Measurements from ENCODE around the gene ZNF532. TPM values are rescaled to one million over a fixed set of nuclear protein-coding genes. Genes with fewer than 3 reads are reported as not detected.

ZNF532 gene
- total RNA-seq, 4 donors from 2014 or later = 54.7 to 124 (median 91.2) TPM

DNA sequence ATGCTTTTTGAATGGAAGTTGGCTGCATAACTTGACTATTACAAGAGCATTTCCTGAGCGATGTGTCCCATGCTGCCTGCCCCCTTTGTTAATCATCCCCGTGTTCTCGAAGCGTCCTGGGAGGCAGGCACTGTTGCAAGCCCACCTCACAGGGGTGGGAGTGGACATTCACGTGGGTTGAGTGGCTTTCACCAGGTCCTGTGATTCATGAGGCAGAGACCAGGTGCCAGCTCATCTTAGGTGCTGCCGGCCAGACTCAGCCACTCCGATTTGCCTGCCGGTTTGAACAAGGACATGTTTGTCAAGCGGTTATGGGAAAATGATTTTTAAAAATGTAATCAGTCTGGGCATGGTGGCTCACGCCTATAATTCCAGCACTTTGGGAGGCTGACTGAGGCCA, 112.5 kb downstream of the ZNF532 start:
- Histone ChIP-seq H3K27ac (peak overlapping the region in 3 of 4 donors; percentile 20 to 43 (median 25)), H3K9me3 (no peaks in the 10 kb centered on the region), H3K27me3 (no peaks in the 10 kb centered on the region), H3K4me1 (peaks cover 6 to 13% of the 10 kb centered on the region in 2 donors), H3K36me3 (peaks cover 0 to 33% of the 10 kb centered on the region in 2 donors), H3K4me3 (no peak overlapping the region)
- DNase-seq (peak in 1 of 2 donors; percentile 52), ATAC-seq (peak in 1 of 2 donors; percentile 72)
- in situ Hi-C loops (cut with MboI; ENCODE audit: low sequenced_read_pairs in 4 of 4) = no loop called here
- TF ChIP-seq CTCF (IDR thresholded peaks at IDR 0.05 in 4 of 5, conservative IDR thresholded peaks at IDR 0.05 in 1 of 5) = no peak
- peak in 1 of 2 donors; percentile 24 for TF ChIP-seq POLR2A (IDR thresholded peaks at IDR 0.05)
- intact Hi-C loops (cut with DNase I; ENCODE audit: low total_unique reads) = no loop called here

- Histone ChIP-seq H3K36me3 (peaks cover 0 to 39% of the 10 kb centered on the region in 2 donors), H3K4me1 (peaks cover 6 to 13% of the 10 kb centered on the region in 2 donors), H3K27me3 (no peaks in the 10 kb centered on the region), H3K9me3 (no peaks in the 10 kb centered on the region), H3K27ac (peak overlapping the region in 3 of 4 donors; percentile 20 to 43 (median 25)), H3K4me3 (no peak overlapping the region)
- TF ChIP-seq POLR2A (IDR thresholded peaks at IDR 0.05) = no peak
- no peak for TF ChIP-seq CTCF (IDR thresholded peaks at IDR 0.05 in 4 of 5, conservative IDR thresholded peaks at IDR 0.05 in 1 of 5)
- in situ Hi-C loops (cut with MboI; ENCODE audit: low sequenced_read_pairs in 4 of 4) = no loop called here
- no peak for ATAC-seq
- intact Hi-C loops (cut with DNase I; ENCODE audit: low total_unique reads) = no loop called here
- no peak for DNase-seq
Measured at GRCh38 chr18:58977801-58978200, 113.1 kb downstream of the ZNF532 start.

DNA sequence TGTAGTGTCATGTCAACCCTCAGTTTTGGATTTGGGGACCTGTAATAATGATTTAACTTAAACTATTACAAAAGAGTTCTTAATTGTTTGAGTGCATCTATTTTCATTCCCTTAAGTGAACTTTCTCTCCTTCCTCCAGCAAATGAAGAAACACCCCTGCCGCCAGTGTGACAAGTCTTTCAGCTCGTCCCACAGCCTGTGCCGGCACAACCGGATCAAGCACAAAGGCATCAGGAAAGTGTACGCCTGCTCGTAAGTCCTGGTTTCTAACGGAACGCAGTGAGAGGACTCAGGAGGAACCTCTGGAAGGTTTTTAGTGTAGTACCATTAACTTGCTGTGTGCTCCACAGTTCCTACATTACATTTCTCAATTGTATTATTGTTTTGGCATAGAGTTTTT, 114.2 kb downstream of the ZNF532 start:
- Histone ChIP-seq H3K4me1 (peaks cover 6 to 13% of the 10 kb centered on the region in 2 donors), H3K9me3 (no peaks in the 10 kb centered on the region), H3K36me3 (peaks cover 0 to 49% of the 10 kb centered on the region in 2 donors), H3K27ac (peak overlapping the region in 1 of 4 donors; percentile 46), H3K4me3 (no peak overlapping the region), H3K27me3 (no peaks in the 10 kb centered on the region)
- intact Hi-C loops (cut with DNase I; ENCODE audit: low total_unique reads) (no loop called here), in situ Hi-C loops (cut with MboI; ENCODE audit: low sequenced_read_pairs in 4 of 4) (no loop called here)
- ATAC-seq (no peak), DNase-seq (no peak)
- TF ChIP-seq POLR2A (IDR thresholded peaks at IDR 0.05) (no peak), CTCF (IDR thresholded peaks at IDR 0.05 in 4 of 5, conservative IDR thresholded peaks at IDR 0.05 in 1 of 5) (no peak)

GRCh38 chr18:58979615-58980014, 114.9 kb downstream of the ZNF532 start:
- DNase-seq = no peak
- Histone ChIP-seq H3K27me3 (no peaks in the 10 kb centered on the region), H3K4me1 (peaks cover 6 to 13% of the 10 kb centered on the region in 2 donors), H3K4me3 (no peak overlapping the region), H3K27ac (peak overlapping the region in 3 of 4 donors; percentile 21 to 56 (median 46)), H3K36me3 (peaks cover 0 to 54% of the 10 kb centered on the region in 2 donors), H3K9me3 (no peaks in the 10 kb centered on the region)
- TF ChIP-seq POLR2A (IDR thresholded peaks at IDR 0.05) (no peak), CTCF (IDR thresholded peaks at IDR 0.05 in 4 of 5, conservative IDR thresholded peaks at IDR 0.05 in 1 of 5) (no peak)
- intact Hi-C loops (cut with DNase I; ENCODE audit: low total_unique reads) (no loop called here), in situ Hi-C loops (cut with MboI; ENCODE audit: low sequenced_read_pairs in 4 of 4) (no loop called here)
- ATAC-seq = no peak

DNA sequence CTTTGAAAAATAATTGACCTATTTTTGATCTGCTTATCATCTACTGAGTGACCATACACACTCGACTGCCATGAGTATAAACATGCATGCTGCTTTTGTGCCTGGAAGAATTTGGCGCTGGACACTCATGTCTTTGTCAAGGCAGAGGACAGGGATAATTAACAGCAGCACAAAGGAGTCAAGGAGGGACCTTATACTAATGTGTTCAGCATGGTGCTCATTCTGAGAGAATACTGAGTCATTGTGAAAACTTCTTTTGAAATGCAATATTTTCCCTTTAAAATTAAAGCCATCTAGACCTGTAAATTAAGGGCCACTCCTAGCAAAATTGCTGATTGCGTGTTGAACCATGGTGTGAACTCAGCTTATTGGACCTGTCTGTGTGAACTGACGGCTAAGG, 116.3 kb downstream of the ZNF532 start:
- no peak for TF ChIP-seq POLR2A (IDR thresholded peaks at IDR 0.05)
- TF ChIP-seq CTCF (IDR thresholded peaks at IDR 0.05 in 4 of 5, conservative IDR thresholded peaks at IDR 0.05 in 1 of 5) = no peak
- Histone ChIP-seq H3K4me1 (peaks cover 6 to 13% of the 10 kb centered on the region in 2 donors), H3K9me3 (no peaks in the 10 kb centered on the region), H3K36me3 (peaks cover 0 to 54% of the 10 kb centered on the region in 2 donors), H3K27ac (no peak overlapping the region), H3K27me3 (no peaks in the 10 kb centered on the region), H3K4me3 (no peak overlapping the region)
- in situ Hi-C loops (cut with MboI; ENCODE audit: low sequenced_read_pairs in 4 of 4) = no loop called here
- no peak for DNase-seq
- intact Hi-C loops (cut with DNase I; ENCODE audit: low total_unique reads) = no loop called here
- no peak for ATAC-seq

Measured in gastrocnemius medialis (tissue), 4 donors.